Subcutaneous abdominal adipose tissue (tissue), 5 donors: Measurements from ENCODE around the gene UPK3B.
"Not testable (repeated sequence)": the region's sequence is repeated elsewhere in the genome, so short reads cannot be mapped to it uniquely, and the experiment has no call there.

Source experiments
- H3K27ac ChIP-seq: one replicate; pipeline ENCODE4 v1.7.0; 2013; ENCODE audit warnings: low read depth, mild to moderate bottlenecking, inconsistent platforms, low read length, moderate library complexity
- H3K27me3 ChIP-seq, 5 donors: one replicate each; pipeline ENCODE4 v1.7.0; 2013; ENCODE audit warnings: low read length in 5 of 5, inconsistent platforms in 1 of 5; ENCODE audit not compliant: control insufficient read depth in 5 of 5, insufficient read depth in 4 of 5
- H3K36me3 ChIP-seq, 5 donors: one replicate each; pipeline ENCODE4 v1.7.0; 2013; ENCODE audit warnings: low read length in 5 of 5; ENCODE audit not compliant: control insufficient read depth in 5 of 5, insufficient read depth in 5 of 5
- H3K4me1 ChIP-seq, 5 donors: one replicate each; pipeline ENCODE4 v1.7.0; 2013; ENCODE audit warnings: low read length in 5 of 5, mild to moderate bottlenecking in 3 of 5, moderate library complexity in 1 of 5; ENCODE audit not compliant: control insufficient read depth in 5 of 5, insufficient read depth in 5 of 5
- H3K4me3 ChIP-seq, 5 donors: one replicate each; pipeline ENCODE4 v1.7.0; 2013; ENCODE audit warnings: low read length in 5 of 5, low read depth in 1 of 5
- H3K9ac ChIP-seq, 5 donors: one replicate each; pipeline ENCODE4 v1.7.0; 2013; ENCODE audit warnings: low read length in 5 of 5, mild to moderate bottlenecking in 4 of 5, moderate library complexity in 3 of 5
- H3K9me3 ChIP-seq, 5 donors: one replicate each; pipeline ENCODE4 v1.7.0; 2013; ENCODE audit warnings: low read length in 5 of 5; ENCODE audit not compliant: control insufficient read depth in 5 of 5
- donor health status: healthy.
- donor health status: healthy.
- donor health status: healthy.
- donor health status: healthy.
- donor health status: healthy.

The UPK3B gene

GRCh38 chr7:76560157-76560556 is 49.8 kb downstream of the UPK3B start:
- not testable (repeated sequence) for H3K4me3 ChIP-seq, H3K27ac ChIP-seq, H3K36me3 ChIP-seq, H3K9me3 ChIP-seq, H3K9ac ChIP-seq, H3K4me1 ChIP-seq, H3K27me3 ChIP-seq

DNA sequence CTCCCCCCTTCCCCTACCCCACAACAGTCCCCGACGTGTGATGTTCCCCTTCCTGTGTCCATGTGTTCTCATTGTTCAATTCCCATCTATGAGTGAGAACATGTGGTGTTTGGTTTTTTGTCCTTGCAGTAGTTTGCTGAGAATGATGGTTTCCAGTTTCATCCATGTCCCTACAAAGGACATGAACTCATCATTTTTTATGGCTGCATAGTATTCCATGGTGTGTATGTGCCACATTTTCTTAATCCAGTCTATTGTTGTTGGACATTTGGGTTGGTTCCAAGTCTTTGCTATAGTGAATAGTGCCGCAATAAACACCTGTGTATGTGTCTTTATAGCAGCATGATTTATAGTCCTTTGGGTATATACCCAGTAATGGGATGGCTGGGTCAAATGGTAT is 51.0 kb downstream of the UPK3B start:
- not testable (repeated sequence) for H3K4me1 ChIP-seq, H3K4me3 ChIP-seq, H3K9me3 ChIP-seq, H3K27me3 ChIP-seq, H3K9ac ChIP-seq, H3K27ac ChIP-seq, H3K36me3 ChIP-seq

DNA sequence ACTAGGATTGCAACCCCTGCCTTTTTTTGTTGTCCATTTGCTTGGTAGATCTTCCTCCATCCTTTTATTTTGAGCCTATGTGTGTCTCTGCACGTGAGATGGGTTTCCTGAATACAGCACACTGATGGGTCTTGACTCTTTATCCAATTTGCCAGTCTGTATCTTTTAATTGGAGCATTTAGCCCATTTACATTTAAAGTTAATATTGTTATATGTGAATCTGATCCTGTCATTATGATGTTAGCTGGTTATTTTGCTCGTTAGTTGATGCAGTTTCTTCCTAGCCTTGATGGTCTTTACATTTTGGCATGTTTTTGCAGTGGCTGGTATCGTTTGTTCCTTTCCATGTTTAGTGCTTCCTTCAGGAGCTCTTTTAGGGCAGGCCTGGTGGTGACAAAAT is 54.6 kb downstream of the UPK3B start:
- H3K27me3 ChIP-seq, H3K4me1 ChIP-seq, H3K36me3 ChIP-seq, H3K27ac ChIP-seq, H3K9me3 ChIP-seq, H3K4me3 ChIP-seq, H3K9ac ChIP-seq: not testable (repeated sequence)
